ENCODE data around the gene SLC9A8.
A peak's percentile ranks its signal among the peaks of the same experiment; 100 is the strongest.

Gene SLC9A8

DNA sequence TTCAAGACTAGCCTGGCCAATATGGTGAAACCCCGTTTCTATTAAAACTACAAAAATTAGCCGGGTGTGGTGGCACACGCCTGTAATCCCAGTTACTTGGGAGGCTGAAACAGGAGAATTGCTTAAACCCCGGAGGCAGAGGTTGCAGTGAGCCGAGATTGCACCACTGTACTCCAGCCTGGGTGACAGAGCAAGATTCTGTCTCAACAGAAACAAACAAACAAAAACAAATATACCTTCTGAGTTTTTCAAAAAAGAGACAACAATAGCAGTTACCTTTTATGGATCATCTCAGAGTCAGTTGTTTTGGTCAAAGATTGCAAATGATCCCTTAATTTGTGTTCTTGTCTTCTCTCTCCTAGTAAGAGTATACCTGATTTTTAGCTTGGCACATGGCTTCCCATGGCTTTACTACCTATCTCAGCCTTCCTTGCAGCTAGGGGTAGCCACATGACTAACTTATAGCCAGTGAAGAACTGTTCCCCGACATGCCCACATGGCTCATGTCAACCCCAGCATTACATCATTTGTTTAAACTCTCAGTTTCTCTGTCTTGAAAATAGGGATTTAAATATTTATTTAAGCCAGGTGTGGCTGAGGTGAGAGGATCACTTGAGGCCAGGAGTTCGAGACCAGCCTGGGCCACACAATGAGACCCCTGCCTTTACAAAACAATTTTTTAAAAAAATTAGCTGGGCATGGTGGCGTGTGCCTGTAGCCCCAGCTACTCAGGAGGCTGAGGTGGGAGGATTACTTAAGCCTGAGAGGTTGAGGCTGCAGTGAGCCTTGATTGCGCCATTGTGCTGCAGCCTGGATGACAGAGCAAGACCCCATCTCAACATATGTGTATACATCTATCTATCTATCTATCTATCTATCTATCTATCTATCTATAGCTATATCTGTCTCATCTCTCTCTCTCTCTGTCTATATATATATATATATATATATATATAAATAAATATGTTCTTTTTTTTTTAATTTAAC, 25.0 kb upstream of the SLC9A8 start:
- no peak for DNase-seq (ENCODE audit: low spot score)

DNA sequence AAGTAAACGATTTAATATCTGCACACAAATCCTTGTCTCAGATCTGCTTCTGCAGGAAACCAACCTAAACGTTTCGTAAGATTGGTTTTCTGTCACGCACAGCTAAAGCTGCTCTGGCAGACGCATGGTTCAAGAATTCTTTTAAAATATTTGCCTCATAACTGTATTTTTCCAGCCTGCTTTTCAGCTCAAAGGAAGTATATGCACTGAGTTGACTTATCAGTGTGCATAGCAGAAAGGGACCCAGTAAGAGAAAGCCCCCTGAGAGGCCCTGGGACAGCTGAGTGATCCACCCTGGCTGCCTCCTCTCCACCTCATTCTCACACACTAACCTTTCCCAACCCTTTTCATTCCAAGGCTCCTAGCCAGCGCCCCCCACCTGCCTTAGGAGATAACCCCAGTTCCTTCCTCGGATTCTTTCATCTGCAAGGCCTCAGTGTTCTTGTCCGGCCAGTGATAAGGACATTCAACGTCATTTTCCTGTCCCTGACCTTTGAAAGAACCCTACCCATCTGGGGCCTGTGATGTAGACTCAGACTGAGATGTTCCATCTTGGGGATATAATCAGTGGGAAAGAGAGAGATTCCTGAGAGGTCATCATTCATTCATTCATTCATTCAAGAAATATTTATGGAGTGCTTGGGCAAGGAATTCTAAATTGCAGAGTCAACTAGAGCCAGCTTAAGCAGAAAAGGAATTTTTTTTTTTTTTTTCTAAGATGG, 22.4 kb upstream of the SLC9A8 start:
- no peak for DNase-seq (ENCODE audit: low spot score)

DNA sequence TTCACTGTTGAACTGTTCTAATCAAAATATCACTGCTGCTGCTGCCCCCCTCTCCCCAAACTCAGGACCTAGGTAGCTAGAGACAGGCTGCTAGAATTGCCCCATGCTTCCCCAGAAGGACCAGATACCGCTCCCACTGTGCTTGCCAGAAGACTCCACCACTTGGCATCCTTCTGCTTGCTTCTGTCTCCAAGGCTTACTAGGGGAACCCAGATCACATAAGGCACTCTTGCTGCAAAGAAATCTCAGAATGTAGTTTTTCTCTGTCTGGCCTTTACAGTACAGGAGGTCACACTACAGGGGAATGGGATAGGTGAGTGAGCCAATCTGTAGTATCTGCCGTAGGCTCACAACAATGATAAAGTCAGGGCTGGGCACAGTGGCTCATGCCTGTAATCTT, 21.5 kb upstream of the SLC9A8 start:
- DNase-seq (ENCODE audit: low spot score), result no peak

DNA sequence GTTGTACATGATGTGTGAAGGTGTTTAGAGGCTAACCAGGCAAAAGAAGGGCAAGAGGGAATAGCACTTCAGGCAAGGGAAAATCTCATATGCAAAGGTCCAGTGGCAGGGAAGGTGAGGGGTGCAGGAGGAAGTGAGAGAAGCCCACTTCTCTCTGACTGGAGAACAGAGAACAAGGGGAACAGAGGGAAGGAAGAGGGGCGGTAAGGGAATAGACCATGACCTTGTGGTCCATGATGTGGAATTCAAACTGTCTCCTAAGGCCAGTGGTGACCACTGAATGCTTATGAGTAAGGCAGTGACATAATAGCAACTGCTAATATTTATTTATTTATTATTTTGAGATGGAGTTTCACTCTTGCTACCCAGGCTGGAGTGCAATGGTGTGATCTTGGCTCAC, 20.6 kb upstream of the SLC9A8 start:
- DNase-seq (ENCODE audit: low spot score), result no peak

DNA sequence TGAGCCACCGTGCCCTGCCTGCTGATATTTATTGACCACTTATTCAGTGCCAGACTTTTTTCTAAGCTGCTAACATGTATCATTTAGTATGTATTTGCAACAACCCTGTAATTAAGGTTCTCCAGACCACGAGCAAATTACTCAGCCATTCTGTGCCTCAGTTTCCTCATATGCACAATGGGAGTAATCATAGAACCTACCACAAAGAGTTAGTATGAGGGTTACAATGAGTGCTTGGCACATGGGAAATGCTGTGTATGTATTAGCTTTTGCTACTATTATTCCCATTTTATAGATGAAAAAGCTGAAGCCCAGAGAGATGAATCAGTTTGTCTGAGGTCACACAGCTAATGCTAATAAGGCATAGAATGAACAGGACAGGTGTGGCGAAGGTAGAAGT, 20.0 kb upstream of the SLC9A8 start:
- no peak for DNase-seq (ENCODE audit: low spot score)

DNA sequence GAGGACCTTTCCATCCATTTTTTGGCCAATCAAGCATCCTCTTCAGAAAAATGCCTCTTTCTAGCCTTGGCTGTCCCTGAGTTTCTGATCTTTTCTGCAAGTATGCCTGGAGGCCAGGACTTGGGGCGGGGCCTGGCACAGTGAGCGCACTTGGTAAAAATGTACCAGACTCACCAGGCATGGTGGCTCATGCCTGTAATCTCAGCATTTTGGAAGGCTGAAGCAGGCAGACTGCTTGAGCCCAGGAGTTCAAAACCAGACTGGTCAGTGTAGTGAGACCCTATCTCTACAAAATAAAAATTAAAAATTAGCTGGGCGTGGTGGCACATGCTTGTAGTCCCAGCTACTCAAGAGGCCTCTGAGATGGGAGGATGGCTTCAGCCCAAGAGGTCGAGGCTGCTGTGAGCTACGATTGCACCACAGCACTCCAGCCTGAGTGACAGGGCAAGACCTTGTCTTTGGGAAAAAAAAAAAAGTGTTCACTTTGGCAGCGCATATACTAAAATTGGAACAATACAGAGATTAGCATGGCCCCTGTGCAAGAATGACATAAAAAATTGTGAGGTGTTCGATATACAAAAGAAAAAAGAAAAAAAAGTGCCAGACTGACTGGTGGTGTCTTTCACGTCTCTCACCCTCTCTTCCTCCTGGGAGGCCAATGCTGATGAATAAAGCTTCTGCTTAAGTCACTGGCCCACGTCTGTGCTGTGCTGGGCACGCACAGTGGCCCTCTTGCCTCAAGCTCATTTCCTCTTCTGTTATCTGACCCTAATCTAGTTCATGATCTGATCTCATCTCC, 18.1 kb upstream of the SLC9A8 start:
- peak; percentile 19 for DNase-seq (ENCODE audit: low spot score)

DNA sequence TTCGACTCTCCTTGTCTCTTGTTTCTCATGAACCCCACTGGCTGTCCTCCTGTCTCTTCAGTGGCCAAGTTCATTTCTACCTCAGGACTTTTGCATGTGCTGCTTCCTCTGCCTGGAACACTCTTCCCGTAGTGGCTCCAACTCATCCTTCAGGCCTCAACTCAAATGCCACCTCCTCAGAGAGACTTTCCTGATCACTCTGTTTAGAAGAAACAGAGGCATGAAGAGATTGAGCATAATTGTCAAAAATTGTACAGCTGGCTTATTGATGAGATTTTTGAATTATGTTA, 17.5 kb upstream of the SLC9A8 start:
- DNase-seq (ENCODE audit: low spot score), result no peak

DNA sequence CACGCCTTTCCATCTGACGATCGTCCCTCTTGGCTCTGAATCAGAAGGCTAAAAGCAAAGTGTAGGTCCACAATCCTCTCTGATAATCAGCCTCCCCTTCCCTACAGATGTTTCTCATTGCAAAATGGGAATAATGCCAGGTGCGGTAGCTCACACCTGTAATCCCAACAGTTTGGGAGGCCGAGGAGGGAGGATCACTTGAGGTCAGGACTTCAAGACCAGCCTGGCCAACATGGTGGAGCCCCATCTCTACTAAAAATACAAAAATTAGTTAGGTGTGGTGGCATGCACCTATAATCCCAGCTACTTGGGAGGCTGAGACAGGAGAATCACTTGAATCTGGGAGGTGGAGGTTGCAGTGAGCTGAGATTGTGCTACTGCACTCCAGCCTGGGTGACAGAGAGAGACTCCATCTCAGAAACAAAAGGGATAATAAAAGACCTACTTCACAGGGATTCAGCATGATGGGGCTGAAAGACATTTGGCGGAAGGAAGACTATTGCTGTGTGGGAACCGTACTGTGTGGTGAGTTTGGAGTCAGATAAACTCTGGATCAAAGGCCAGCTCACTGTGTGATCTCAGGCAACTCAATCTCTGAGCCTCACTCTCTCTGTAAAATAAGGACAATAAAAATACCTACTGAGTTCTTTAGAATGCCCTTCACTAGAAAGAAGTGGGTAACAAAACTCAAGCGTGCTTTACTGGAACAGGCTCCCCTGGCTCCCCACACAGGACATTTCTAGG, 15.9 kb upstream of the SLC9A8 start:
- no peak for DNase-seq (ENCODE audit: low spot score)

DNA sequence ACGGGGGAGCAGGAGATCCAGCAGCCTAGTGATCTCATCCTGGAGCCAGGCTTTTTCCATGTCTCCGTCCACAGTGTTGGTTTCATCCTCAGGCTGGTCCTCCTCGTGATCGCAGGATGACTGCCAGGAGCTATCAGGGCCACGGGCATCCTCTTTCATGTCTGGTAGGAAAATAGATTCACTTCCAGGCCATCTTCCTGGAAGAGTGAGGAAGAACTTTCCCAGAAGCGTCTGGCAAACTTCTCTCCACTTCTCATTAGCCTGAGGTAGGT, 15.3 kb upstream of the SLC9A8 start:
- no peak for DNase-seq (ENCODE audit: low spot score)

DNA sequence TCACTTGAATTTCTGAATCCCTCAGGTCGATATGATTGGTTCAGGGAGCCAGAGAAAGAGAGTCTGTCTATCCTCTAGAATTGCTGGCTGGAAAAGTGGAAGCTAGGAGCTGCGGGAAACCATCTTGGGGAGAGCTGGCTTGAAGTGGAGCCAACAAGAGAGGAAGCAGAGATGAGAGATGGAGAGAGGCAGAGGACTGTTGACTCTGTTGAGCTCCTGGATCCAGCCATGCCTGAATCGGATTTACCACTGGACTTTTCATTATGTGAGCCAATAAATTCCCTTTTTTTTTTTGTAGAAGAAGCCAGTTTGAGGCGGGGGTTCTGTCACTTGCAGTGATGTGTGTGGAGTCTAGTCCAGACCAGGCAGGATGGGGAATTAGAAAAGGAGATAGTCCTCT, 13.9 kb upstream of the SLC9A8 start:
- DNase-seq (ENCODE audit: low spot score), result no peak

DNA sequence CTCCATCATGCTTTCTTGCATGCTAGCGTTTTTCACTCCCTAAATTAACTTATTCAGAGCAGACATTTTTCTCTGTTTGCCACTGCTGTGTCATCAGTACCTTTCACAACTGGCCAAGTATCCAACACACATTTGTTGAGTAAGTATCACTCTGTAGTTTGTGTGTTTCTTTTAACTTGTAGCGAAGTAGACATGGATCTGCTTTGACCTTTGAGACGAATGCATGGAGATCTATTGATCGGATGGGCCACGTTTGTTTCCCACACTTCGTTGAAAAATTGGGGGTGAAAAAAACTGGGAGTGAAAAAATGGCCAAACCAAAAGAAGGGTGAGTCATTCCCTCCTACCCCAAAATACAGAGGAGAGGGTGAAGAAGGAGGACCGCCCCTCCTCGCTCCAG, 12.9 kb upstream of the SLC9A8 start:
- DNase-seq (ENCODE audit: low spot score), result no peak

DNA sequence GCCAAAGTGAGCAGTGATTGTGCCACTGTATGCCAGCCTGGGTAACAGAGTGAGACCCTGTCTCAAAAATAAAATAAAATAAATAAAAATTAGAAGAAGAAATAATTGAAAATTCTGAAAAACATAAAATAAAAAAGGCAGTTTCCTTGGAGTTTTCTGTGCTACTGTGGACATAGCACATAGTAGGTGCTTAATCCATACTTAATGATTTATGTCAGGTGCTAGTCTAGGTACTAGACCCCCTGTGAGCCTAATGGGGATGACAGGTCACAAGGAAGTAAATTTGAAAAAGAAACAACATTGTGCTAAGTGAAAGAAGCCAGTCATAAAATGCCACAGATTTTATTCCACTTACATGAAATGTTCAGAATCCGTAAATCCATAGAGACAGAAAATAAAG, 9.2 kb upstream of the SLC9A8 start:
- DNase-seq (ENCODE audit: low spot score), result no peak

DNA sequence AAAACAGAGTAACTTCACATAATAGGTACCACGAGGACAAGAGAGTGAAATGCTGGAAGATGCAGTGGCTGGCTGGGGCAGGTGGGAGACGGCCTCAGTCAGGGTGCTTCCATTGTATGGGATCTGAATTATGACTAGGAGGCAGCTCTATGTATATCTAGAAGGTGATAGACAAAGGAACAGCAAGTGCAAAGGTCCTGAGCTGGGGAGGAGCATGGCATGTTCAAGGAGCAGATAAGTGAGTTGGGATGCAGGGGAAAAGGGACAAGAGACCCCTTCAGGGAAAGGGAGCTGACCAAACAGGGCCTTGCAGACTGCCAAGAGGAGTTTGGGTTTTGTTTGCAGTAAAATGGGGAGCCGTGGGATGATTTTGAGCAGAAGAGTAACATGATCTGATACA, 8.3 kb upstream of the SLC9A8 start:
- DNase-seq (ENCODE audit: low spot score), result no peak

DNA sequence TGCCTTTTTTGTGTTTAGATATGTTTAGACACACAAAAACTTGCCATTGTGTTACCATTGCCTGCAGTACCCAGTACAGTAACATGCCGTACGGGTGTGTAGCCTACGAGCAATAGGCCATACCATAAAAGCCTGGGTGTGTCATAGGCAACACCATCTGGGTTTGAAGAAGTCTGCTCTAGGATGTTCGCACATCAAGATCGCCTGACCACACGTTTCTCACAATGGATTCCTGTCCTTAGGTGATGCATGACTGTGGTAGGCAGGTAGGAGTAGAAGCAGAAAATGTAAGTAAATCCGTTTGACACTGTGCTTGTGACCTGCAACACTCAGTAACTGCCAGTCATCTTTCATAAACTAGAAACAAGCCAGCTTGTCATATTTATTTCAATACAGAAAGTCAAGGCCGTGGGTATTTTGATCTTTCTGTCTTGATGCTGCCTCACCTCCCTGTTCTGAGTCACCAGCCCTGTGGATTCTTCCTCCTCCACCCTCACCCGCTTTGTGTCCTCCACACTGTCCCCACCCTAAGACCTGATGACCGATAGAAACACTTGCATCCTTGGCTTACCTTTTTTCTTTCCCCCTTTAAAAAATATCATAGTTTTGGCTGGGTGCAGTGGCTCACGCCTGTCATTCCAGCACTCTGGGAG, 7.3 kb upstream of the SLC9A8 start:
- peak; percentile 53 for DNase-seq (ENCODE audit: low spot score)

DNA sequence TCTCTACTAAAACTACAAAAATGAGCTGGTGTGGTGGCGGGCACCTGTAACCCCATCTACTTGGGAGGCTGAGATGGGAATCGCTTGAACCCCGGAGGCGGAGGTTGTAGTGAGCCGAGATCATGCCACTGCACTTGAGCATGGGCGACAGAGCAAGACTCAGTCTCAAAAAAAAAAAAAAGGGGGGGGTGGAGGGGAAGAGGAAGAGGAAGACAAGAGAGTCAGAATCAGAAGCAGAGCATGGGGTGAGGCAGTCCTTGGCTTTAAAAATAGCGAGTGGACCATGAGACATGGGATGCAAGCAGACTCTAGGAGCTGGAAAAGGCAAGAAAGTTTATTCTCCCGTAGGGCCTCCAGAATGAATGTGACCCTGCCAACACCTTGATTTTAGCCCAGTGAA, 3.9 kb upstream of the SLC9A8 start:
- DNase-seq (ENCODE audit: low spot score), result no peak

DNA sequence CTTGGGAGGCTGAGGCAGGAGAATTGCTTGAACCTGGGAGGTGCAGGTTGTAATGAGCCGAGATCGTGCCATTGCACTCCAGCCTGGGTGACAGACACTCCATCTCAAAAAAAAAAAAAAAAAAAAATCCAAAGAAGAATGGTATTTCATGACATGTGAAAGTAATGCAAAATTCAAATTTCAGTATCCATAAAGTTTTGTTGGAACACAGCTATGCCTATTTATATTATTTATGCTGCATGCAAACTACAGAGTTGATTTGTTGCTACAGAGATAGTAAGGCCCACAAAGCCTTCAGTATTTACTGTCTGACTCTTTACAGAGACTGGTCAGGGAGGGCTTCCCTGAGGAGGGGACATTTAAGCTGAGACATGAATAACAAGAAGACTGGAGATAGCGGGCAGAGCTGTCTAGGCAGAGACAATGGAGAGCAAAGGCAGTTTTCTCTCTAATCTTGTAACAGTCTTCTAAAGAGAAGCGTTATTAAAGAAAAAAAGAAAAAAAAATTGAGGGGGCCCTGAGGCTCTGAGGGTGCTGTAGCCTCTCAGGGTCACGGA, 2.7 kb upstream of the SLC9A8 start:
- DNase-seq (ENCODE audit: low spot score), result no peak

DNA sequence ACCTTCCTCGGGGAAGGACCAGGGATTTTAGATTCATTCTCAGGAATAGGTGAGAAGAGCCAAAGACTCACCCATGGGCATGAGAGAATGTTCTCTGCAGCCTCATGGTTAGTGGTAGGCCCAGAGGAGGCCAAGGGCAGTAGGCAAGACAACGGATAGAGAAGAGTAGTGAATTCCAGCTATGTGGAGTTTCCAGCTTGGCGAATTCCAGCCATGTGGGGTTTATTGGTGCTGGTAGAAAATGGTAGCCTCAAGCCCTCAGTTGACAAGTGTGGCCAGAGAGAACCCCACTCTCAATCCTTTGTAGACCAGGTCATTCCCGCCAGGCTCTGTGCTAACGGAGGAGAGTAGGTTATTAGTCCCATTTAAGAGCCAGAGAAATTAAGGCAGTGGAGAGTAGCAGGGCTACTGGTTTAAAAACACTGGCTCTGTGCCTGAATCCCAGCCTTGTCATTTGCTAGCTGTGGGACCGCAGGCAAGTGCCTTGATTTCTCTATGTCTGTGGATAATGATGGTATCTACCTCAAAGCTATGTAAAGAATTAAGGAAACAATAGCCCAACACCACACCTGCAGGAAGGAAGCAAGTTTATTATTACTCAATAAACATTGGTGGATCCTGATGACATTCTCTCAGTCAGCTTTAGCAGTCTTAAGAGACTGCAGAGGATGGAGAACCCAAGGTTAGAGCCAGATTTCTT, 2.0 kb upstream of the SLC9A8 start:
- DNase-seq (ENCODE audit: low spot score), result no peak

DNA sequence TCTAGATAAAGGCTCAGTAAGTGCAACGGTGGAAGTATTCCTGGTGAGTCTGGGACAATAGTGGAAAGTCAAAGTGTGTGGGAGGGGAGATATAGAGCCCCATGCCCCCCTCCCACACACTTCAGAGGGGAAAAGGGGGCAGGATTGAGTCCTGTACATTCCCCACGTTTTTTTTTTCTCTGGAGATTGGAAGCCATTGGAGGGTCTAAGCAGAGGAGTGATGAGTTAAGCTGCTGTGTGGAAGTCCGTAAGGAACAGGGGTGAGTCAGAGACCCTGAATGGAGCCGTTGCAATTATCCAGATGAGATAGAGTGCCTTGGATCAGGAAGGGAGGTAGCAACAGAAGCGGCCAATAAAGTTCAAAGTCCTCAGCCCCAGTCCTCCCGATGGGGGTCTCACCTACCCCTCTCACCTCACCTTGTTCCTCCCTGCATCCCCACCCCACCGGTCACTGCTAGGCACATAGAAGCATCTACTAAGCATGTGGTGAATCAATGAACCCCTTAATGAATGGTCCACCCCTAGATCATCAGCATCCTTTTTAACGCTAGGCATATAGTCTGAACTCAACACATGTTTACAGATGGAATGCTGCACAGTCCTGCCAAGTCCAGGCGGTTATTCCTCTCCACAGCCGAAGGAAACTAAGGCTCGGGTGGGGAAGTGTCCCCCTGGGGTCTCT, 662 bp upstream of the SLC9A8 start:
- no peak for DNase-seq (ENCODE audit: low spot score)

DNA sequence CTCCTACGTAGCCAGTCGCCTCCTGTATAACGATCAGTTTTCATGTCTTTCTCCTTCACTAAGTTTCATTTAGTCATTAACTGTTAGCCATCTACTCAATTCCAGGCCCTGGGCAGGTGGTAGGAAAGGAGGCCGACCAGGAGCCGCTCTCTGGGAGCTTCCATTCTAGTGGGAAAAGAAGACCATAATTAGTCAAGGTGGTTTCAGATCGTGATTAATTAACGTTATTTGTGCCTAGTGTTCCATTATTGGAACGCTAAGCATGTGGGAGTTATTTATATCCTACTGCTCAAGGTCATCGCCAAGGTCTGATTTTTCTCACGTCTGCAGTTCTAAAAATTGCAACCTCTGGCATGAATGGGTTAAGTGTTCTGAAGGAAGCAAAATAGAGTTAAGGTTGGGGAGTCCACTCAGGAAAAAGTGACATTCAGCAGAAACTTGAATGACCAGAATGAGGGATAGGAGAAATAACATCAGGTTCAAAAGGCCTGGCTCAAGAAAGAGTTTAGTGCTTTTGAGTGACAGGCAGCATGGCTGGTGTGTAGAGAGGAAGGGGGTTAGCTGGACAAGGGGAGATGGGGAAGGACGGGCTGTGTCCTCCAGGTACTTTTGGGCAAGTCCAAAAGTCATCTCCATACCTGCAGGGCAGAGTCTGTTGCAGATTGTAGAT, 812 bp downstream of the SLC9A8 start:
- DNase-seq (ENCODE audit: low spot score), result no peak

All from CD4-positive, alpha-beta T cell treated with Interleukin-15 for 4 hours (primary cell).